ENCODE data around the gene PDZD2.
"Not testable (repeated sequence)": the region's sequence is repeated elsewhere in the genome, so short reads cannot be mapped to it uniquely, and the experiment has no call there.

PDZD2 gene

DNA sequence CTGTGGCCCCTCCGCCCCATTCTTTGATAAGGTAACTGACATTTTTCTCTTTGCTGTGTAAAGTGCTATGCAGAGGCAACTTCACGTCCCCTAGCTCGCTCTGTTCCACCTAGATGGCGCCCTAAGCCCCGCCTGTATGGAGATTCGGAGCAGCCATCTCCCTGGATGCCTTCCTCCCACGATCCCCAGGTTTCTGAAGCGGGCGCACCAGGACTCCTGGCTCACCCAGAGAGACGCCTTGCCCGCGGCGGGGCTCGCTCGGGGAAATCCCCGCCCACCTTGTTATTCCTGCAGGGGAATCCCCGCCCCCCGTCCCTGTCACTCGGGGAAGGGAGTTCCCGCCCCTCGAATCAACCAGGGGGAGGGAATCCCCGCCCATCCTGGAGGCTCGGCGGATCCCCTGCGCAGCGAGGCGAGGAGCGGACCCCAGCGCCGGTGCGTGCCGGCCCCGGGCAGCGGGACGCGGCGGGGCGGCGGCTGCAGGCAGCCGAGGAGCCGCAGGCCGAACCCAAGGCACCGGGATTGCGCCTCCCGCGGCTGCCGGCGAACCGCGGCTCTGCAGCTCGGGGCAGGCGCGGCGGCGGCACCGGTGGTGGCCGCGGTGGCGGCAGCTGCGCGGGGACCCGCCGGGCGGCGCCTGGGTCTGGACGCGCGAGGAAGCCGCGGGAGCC lies at the start of gene PDZD2:
PDZD2 (plus strand) TSS at position 384 of the 671 bp plus-strand sequence.
- peak; percentile 46 to 59 for DNase-seq (ENCODE audit: extremely low read depth in 1 of 2, low read depth in 1 of 2)

DNA sequence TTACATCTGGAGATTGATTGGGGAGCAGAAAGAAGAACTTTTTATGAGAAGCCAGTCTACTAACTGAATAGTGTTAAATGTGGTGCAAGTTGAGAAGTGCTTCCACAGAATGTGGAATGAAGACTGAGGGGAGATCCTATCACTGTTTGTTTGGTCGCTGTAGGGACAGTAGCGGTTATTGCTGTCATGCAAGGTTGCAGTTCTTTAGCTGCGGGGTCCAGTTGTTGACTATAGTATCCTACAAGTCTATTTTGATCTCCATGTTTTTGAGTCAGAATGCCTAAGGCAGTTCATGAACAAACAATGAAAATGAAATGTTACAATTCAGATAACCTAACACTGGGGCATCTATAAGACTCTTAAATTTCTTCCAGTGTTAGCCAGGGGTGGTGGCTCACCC lies 45.3 kb upstream of the PDZD2 start:
- DNase-seq (ENCODE audit: extremely low read depth in 1 of 2, low read depth in 1 of 2): no peak

DNA sequence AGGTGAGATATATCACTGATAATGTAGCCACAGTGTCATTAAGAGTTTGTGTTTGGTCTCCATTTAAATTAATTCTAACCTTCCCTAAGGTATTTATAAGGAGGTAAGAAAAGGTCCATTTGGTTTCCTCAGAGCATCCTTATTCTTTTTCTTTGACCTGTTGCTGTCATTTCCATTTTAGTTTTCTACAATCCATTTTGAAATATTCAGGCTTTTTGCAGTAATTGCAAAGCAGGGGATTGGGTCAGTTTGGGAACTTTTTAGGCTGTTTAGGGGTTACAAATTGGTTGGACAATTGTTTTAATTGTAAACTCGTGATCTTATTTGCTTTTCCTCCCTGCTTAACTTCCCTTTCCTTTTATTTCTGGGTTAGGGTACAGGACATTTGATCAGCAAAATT lies 42.6 kb upstream of the PDZD2 start:
- DNase-seq (ENCODE audit: extremely low read depth in 1 of 2, low read depth in 1 of 2): no peak

DNA sequence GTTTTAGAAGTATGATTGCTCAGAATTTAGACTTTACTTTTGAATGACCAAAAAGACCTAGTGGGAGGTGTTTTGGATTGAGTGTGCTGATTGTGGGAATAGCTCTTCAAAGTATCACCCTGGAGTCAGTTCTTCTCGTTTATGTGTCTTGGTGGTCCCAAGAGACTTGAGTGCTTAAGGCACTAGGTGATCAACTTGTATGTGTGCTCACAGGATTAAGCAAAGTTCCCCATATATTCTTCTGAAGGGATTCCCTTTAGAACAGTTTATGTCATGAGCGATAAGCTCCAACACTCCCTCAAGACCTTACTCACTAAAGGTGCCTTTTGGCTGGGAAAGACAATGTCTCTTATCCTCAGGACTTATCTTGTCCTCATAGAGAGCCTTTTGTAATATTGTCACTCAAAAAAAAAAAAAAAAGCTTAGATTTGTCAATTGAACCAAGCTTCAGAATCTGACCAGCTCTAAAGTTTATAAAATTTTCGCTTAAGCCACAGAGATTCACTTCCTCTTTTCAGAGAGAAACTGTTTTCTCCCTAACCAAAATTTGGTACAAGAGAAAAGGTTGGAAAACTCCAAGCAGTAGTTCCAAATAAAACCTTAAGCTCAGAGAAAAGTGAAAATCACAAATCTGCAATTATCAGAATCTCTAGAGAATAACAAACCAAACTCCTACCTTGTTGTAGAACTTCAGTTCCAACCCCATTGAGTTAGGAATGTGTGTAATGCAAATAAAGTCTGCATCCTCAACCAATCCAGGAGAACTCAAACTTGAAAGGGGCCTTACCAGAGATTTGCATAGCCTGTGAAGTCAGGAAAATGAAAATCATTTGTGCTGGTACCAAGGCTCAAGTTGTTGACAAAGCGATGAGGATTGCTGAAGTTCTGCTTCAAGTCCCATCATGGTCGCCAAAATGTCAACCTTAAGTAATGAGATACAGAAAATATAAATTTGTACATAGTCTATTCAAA lies 40.0 kb upstream of the PDZD2 start:
- DNase-seq (ENCODE audit: extremely low read depth in 1 of 2, low read depth in 1 of 2): no peak

DNA sequence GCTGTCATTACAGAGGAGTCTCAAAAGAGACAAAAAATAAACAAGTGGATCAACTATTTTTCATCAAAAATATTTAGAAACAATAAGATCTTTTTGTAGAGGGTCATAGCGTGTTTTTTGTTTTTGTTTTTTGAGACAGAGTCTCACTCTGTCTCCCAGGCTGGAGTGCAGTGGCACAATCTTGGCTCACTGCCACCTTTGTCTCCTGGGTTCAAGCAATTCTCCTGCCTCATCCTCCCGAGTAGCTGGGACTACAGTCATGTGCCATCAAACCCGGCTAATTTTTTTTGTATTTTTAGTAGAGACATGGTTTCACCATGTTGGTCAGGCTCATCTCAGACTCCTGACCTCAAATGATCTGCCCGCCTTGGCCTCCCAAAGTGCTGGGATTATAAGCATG lies 36.6 kb upstream of the PDZD2 start:
- not testable (repeated sequence) for DNase-seq (ENCODE audit: extremely low read depth in 1 of 2, low read depth in 1 of 2)

DNA sequence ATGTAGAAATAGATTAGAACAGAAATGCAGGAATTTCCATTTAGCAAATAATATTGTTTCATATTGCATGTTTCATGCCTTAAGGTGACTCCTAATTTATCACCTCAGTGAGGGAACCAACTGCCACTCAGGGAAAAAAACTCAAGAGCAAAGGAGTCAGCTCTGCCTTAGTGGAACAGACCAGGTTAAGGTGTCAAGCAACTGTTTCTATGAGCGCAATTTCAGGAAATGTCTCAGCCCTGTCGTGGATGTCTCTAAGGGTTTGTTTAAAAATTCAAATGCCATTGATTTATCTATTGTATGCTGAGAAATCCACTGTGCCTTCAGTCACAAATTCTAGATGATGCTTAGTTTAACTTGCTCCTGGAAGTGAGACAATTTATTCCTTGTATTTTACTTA lies 34.7 kb upstream of the PDZD2 start:
- no peak for DNase-seq (ENCODE audit: extremely low read depth in 1 of 2, low read depth in 1 of 2)

DNA sequence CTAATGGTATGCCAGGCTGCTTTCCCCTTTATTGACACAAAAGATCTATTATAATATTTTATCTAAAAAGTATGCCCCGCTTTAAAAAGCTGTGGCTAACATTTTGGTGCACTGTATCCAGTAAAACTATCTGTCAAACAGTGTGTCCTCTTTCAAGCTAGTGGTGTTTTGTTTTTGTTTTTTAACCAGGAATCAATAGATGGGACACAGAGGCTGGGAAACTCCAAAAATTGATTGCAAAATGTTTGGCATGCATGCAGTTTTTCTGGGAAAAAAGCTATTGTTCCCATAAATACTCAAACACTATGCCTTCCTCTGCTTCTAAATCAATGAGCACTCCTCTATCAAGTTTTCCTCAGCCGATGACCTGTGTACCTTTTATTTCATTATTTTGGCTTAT lies 34.3 kb upstream of the PDZD2 start:
- DNase-seq (ENCODE audit: extremely low read depth in 1 of 2, low read depth in 1 of 2): no peak

DNA sequence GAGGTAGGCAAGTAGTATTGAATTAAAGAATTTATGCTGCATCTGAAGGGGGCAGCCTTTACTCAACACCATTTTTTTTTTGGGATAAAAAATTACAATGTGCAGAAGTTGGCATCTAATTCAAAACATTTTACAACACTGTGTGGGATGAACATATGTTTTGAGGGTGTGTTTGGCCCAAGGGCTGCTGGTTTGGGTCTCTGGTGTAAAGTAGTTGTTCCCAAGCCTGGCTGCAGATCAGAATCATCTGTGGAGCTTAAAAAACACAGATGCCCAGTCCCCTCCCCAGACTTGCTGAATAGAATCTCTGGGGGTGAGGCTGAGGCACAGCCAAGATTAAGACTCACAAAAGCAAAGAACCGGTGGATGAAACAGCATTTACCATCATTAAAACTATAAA lies 33.0 kb upstream of the PDZD2 start:
- no peak for DNase-seq (ENCODE audit: extremely low read depth in 1 of 2, low read depth in 1 of 2)

DNA sequence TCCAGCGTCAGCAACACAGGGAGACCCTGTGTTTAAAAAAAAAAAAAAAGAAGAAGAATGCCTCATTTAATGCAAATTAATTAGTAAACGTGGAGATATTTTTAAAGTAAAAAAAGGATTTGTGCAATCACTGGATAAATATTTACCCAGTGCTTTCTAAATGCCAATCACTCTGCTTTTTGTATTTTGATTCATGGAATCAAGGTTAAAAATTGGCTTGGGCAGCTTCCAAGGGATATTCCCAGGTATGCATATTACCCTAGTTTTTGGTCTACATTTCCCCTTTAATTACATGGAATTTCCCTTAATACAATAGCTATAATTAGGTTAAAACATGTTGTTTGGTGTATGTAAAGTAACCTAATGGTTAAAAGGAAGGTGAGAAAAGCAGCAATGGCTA lies 31.4 kb upstream of the PDZD2 start:
- DNase-seq (ENCODE audit: extremely low read depth in 1 of 2, low read depth in 1 of 2): no peak

DNA sequence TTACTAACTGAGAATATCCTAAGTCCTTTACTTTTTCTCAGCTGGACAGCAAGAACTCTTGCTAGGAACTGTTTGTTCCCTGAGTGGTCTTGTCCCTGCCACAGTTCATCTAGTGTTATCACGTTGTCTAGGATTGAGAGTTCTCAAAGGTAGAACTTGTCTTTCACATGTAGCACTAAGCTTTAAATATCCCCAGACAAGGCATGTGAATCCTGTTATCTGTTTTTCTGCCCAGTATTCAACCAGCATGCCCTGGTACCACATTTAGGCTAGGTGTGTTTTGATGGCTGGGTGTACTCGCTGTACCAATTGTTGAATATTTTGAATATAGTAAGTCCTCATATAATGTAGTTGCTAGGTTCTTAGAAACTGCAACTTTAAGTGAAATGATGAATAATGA lies 27.9 kb upstream of the PDZD2 start:
- DNase-seq (ENCODE audit: extremely low read depth in 1 of 2, low read depth in 1 of 2): no peak

DNA sequence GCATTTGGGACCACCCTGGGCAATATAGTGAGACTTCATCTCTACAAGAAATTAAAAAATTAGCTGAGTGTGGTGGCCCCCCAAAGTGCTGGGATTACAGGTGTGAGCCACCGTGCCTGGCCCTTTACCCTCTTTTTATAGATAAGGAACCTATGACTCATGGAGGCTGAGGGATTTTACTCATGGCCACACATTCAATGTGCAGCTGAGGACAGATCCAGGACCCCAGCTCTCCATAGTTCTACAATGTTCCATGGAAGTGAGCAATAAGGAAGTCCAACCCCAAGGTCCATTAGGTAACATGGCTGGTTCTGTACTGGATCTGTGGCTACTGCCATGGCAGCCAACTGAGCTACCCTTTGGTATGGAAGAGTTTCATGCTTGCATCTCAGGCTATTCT lies 25.3 kb upstream of the PDZD2 start:
- DNase-seq (ENCODE audit: extremely low read depth in 1 of 2, low read depth in 1 of 2): no peak

DNA sequence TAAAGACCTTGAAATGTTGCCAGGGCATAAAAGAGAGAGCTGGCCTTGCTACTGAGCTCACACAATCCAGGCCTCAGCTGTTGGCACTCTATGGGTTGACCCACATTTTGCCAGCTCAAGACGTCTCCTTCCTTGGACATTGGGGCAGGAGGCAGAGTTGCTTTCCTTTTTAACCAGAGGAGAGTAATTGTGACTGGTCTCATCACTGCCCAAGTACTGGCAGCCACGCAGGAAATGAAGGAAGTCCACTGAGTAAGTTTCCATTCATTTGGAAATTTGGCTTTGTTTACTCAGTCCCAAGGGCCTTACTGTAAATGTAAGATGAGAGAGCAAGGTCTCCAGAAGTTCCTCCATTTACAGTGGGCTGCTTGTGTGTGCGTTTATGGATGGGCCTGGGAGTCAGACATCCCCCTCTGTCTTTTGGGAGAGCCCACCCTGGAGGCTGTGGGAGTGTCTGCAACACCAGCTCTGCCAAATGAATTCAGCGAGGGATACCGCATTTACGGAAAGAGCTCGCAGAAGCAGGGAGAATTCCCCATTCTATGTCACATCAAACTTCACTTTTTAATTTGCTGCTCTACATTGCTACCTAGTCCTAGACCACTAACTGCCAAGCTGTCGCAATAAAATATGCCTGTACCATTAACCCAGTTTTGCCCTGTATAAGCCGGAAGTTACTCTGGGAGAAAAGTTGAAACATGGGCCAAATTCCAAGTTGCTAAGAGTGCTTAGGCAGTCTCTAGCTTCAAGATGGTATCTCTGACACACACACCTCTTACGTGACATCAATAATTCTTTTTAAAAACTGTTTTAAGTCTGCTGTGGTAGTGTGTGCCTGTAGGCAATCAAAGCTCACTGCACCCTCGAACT lies 24.5 kb upstream of the PDZD2 start:
- no peak for DNase-seq (ENCODE audit: extremely low read depth in 1 of 2, low read depth in 1 of 2)

DNA sequence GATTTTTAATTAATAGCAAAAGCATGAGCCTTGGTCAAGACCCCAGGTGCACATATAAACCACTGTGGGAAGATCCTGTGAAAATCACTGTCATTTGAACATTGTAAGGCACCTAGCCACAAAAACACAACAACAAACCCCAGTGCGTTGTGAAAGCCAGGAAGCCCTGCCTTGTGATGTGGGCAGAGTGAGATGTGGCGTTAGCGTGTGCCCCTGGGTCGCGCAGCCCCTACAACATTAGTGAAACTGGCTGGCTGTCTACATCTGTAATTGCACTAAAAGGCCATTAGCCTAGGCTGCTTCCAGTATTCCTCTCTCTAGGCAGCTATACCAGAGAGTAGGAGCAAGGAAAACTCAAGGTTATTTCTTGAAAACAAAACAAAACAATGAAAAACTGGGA lies 21.1 kb upstream of the PDZD2 start:
- DNase-seq (ENCODE audit: extremely low read depth in 1 of 2, low read depth in 1 of 2): no peak

DNA sequence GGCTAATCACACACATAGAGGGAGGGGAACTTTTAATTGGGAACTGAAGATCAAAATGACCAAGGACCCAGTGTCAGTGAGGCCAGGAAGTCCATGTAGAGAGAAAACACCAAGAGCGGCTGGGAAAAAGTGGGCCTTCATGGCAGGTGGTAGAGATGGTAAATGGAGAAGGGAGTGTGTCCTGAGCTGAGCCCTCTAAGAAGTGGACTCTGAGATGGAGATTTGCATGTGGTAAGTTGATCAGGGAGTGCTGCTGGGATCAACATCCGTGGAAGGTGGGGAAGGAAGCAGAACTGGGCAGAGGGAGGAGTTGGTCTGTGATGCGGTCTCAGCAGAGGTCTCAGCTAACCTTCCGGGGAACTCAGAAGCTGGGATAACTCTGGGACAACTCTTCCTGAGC lies 18.9 kb upstream of the PDZD2 start:
- DNase-seq (ENCODE audit: extremely low read depth in 1 of 2, low read depth in 1 of 2): no peak

DNA sequence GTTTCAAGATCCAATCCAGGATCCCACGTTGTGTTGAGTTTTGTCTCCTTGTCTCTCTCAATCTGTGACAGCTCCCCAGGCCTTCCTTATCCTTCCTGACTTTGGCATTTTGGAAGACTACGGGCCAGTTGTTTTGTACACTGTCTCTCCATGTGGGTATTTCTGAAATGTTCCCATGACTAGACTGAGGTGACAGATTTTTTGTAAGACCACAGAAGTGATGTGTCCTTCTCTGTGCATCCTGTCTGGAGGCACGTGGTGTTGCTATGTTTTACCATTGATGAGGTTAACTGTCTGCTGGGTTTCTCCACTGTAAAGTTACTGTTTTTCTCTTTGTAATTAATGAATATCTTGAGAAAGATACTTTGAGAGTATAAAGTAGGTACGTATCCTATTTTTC lies 15.7 kb upstream of the PDZD2 start:
- no peak for DNase-seq (ENCODE audit: extremely low read depth in 1 of 2, low read depth in 1 of 2)

DNA sequence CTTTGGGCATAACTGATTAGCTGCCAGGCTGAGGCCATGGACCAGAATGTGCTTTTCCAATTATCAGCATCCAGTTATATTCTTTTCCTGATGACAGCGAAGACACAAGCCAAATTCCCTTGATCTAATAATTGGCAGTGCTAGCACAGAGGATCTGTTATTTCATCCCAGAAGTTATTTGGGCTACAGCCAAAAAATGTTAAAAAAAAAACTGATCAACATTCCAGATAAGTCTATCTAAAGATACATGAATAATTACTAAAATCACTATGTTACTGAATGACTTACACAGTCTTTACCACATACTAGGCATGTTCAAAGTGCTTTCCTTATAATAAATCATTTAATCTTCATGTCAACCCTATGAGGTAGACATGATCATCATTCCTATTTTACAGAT lies 13.5 kb upstream of the PDZD2 start:
- DNase-seq (ENCODE audit: extremely low read depth in 1 of 2, low read depth in 1 of 2): no peak

DNA sequence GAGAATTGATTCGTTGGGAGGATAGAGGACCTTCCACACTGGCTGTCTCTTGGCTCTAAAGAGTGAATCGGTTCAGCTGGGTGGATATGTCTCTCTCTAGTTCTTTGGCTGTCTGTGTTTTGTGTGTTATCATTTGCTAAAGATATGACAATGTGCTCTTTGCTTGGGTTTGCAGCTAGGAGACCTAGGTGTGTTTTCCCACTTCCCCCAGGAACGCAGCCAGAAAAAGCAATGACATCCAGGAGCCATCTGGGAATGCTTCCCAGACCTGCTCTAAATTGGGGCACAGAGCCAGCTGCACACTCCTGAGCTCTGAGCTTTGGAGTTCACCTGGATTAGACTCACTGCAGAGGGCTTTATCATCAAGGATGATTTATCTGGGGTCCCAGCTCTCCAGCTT lies 12.8 kb upstream of the PDZD2 start:
- no peak for DNase-seq (ENCODE audit: extremely low read depth in 1 of 2, low read depth in 1 of 2)

DNA sequence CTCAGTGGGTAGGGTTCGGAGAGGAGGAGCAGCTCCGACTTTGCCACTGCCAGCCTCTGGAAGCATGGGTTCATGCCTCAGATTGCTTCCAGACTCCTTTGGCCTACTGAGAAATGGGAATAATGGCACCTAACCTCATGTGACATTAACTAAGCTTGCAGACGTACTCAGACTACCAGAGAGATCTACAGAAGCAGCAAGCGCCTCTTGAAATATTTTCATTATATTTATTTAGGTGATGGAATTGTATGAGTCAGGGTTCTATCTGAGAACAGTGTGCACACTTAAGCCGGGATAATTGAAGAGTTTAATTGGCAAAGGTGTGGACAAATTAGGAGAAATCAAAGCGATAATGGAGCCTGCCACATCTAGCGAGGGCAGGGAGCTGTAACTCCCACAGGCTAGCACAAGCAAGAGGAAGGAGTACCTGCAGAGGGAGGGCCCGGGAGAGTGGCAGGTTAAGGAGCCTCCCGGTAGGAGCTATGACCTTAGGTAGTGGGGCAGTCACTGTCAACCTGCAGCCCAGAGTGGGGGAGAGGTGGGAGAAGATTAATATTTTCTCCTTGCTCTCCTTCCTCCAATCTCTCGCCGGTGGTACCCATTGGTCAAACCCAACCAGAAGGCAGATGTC lies 12.2 kb upstream of the PDZD2 start:
- DNase-seq (ENCODE audit: extremely low read depth in 1 of 2, low read depth in 1 of 2): no peak

DNA sequence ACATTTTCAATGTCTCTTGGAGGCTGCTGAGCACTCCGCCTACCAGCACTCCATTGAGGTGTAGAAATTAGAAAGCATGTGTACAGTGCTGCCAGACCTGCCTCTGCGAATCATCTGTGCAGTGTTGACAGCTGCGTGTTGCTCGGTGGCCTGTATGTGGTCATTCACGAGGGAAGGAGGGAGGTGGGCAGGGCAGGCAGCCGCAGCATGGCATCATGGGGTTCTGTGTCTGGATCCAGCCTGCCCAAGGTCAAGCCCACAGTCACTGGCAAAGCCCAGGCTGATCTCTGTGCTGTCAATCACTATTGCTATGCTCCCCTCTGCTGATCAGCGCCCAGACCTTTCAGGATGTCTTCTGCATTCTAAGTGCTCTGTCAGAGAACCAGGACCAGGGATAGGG lies 8.0 kb upstream of the PDZD2 start:
- DNase-seq (ENCODE audit: extremely low read depth in 1 of 2, low read depth in 1 of 2): no peak

DNA sequence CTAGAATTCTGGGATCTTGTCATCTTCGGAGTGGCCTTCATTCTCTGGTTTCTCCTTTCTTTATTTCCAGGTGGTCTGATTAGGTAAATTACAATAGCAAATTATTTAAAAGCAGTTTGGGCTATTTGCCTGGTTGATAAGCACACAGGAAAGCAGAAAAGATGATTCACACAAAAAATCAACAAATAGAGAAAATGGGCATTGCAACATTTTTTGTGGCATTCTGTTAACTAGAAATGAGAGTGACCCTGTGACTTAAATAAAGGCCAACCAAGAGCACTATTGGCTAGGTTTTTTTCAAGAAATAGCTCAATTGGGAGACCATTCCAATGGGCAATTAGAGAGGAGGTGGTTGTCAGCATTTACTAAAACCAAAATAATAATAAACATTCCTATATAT lies 6.5 kb upstream of the PDZD2 start:
- no peak for DNase-seq (ENCODE audit: extremely low read depth in 1 of 2, low read depth in 1 of 2)

DNA sequence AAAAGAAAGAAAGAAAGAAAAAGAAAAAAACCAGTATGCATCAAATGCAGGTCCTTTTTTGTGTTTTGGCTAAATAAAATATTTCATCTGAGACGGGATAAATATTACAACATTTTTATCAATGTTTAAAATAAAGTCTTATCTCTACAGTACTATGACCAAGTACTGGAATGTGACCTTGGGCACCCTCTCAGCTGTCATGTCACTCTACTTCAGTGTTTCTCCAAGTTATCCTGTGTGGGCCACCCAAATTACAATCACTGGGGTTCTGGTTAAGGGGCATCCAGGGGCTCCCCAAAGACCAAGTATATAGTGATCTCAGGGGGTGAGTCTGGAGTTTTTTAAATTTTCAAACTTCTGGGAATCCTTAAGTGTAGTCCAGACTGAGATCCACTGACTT lies 3.5 kb upstream of the PDZD2 start:
- DNase-seq (ENCODE audit: extremely low read depth in 1 of 2, low read depth in 1 of 2): no peak

All from stimulated activated CD8-positive, alpha-beta memory T cell treated with anti-CD3 and anti-CD28 coated beads, Interleukin-7, amount 100 ng/mL, for 48 hours (primary cell).